GM23338 (cell line): ENCODE measurements around the gene DLGAP3. TPM values are rescaled to one million over a fixed set of nuclear protein-coding genes. Genes with fewer than 3 reads are reported as not detected.

Experiments used
- ATAC-seq: fragments of 200-7000 bp; cut with Tn5 transposase; 3 replicates; pipeline ENCODE4 v1.9.1; 2020
- DNase-seq: peaks from one replicate; pipeline ENCODE4 v3.0.0-alpha.2; 2015; ENCODE audit warnings: low spot score
- H2AFZ ChIP-seq: fragments of 200-600 bp; sonication (generic); 2 replicates; pipeline ENCODE4 v1.8.0; 2016; ENCODE audit warnings: antibody characterized with exemption, mild to moderate bottlenecking, moderate library complexity
- H3F3A ChIP-seq: fragments of 200-600 bp; sonication (generic); replicated peaks from 2 replicates; pipeline ENCODE4 v1.8.0; 2017; ENCODE audit warnings: antibody characterized with exemption, mixed run types, low read depth
- H3K27ac ChIP-seq: fragments of 200-600 bp; sonication (generic); 2 replicates; pipeline ENCODE4 v1.6.1; 2016; ENCODE audit warnings: low read depth
- H3K27me3 ChIP-seq: fragments of 200-600 bp; sonication (generic); 2 replicates; pipeline ENCODE4 v1.8.0; 2016; ENCODE audit warnings: mild to moderate bottlenecking, mixed run types, moderate library complexity; ENCODE audit not compliant: insufficient read depth
- H3K36me3 ChIP-seq: fragments of 200-600 bp; sonication (generic); 2 replicates; pipeline ENCODE4 v1.8.0; 2016; ENCODE audit warnings: mild to moderate bottlenecking; ENCODE audit not compliant: insufficient read depth
- H3K4me1 ChIP-seq: fragments of 200-600 bp; sonication (generic); 2 replicates; pipeline ENCODE4 v1.8.0; 2016; ENCODE audit warnings: mild to moderate bottlenecking, moderate library complexity; ENCODE audit not compliant: insufficient read depth
- H3K4me2 ChIP-seq: fragments of 200-600 bp; sonication (generic); 2 replicates; pipeline ENCODE4 v1.7.1; 2017; ENCODE audit warnings: mixed run types
- H3K4me3 ChIP-seq: fragments of 200-600 bp; sonication (generic); 2 replicates; pipeline ENCODE4 v1.6.1; 2016; ENCODE audit warnings: mixed run types
- H3K79me2 ChIP-seq: fragments of 200-600 bp; sonication (generic); replicated peaks from 2 replicates; pipeline ENCODE4 v1.8.0; 2017; ENCODE audit warnings: mild to moderate bottlenecking; ENCODE audit not compliant: insufficient read depth
- H3K9me2 ChIP-seq: fragments of 200-600 bp; sonication (generic); 2 replicates; pipeline ENCODE4 v1.8.0; 2017; ENCODE audit not compliant: insufficient read depth
- H4K20me1 ChIP-seq: fragments of 200-600 bp; sonication (generic); replicated peaks from 2 replicates; pipeline ENCODE4 v1.8.0; 2017; ENCODE audit warnings: mild to moderate bottlenecking; ENCODE audit not compliant: insufficient read depth
- H3K27ac Mint-ChIP-seq: 2 replicates; pipeline ENCODE4 v1.8.0; 2020; ENCODE audit warnings: inconsistent platforms, mild to moderate bottlenecking, moderate library complexity, mixed read lengths
- H3K27me3 Mint-ChIP-seq: 3 replicates; pipeline ENCODE4 v1.8.0; 2022; ENCODE audit warnings: low read depth, mild to moderate bottlenecking, moderate library complexity, mixed read lengths, inconsistent platforms; ENCODE audit not compliant: insufficient read depth, poor library complexity
- H3K36me3 Mint-ChIP-seq: 3 replicates; pipeline ENCODE4 v1.8.0; 2021; ENCODE audit warnings: low read depth, mild to moderate bottlenecking, inconsistent platforms, moderate library complexity, mixed read lengths
- H3K4me1 Mint-ChIP-seq: 3 replicates; pipeline ENCODE4 v1.8.0; 2020; ENCODE audit warnings: mild to moderate bottlenecking, inconsistent platforms, mixed read lengths
- H3K4me3 Mint-ChIP-seq: 3 replicates; pipeline ENCODE4 v1.8.0; 2021; ENCODE audit warnings: moderate library complexity, mild to moderate bottlenecking, inconsistent platforms, mixed read lengths
- H3K9me3 Mint-ChIP-seq: 3 replicates; pipeline ENCODE4 v1.8.0; 2020; ENCODE audit warnings: moderate library complexity, mild to moderate bottlenecking, inconsistent platforms, mixed read lengths
- CREB1 ChIP-seq: fragments of 250-450 bp; sonication (Bioruptor Pico); IDR thresholded peaks from 2 replicates; pipeline ENCODE4 v1.5.0; 2020; ENCODE audit warnings: low read depth, mild to moderate bottlenecking, moderate library complexity
- EZH2 ChIP-seq: fragments of 200-600 bp; sonication (generic); IDR thresholded peaks from one replicate; pipeline ENCODE4 v1.8.0; 2017; ENCODE audit warnings: antibody characterized with exemption, mild to moderate bottlenecking, low read depth; ENCODE audit not compliant: unreplicated experiment
- EZH2phosphoT487 ChIP-seq: fragments of 200-600 bp; sonication (generic); IDR thresholded peaks from one replicate; pipeline ENCODE4 v1.8.1; 2018; ENCODE audit warnings: antibody characterized with exemption; ENCODE audit not compliant: unreplicated experiment
- JUNB ChIP-seq: IDR thresholded peaks from one replicate; pipeline ENCODE4 v1.6.1; 2016; ENCODE audit warnings: antibody characterized with exemption; ENCODE audit not compliant: unreplicated experiment
- NANOG ChIP-seq: IDR thresholded peaks from 2 replicates; pipeline ENCODE4 v1.6.1; 2016; ENCODE audit warnings: antibody characterized with exemption, borderline replicate concordance
- POLR2AphosphoS5 ChIP-seq: IDR thresholded peaks from 2 replicates; pipeline ENCODE4 v1.6.1; 2016; ENCODE audit warnings: antibody characterized with exemption, low read depth
- STAT1 ChIP-seq: IDR thresholded peaks from one replicate; pipeline ENCODE4 v1.6.1; 2016; ENCODE audit warnings: antibody characterized with exemption; ENCODE audit not compliant: unreplicated experiment
- ZNF114 ChIP-seq: fragments of 250-450 bp; sonication (Bioruptor Pico); IDR thresholded peaks from 2 replicates; pipeline ENCODE4 v1.5.0; 2020; ENCODE audit warnings: mild to moderate bottlenecking, moderate library complexity
- ZNF331 ChIP-seq: fragments of 250-450 bp; sonication (Bioruptor Pico); IDR thresholded peaks from 2 replicates; pipeline ENCODE4 v1.5.0; 2020; ENCODE audit warnings: low read depth, mild to moderate bottlenecking, moderate library complexity
- polyA plus RNA-seq: library from polyadenylated mRNA; unstranded; fragments of >200 nt; fragmentation: Nextera tagmentation; extraction: Ambion mirVana; gene quantifications from 2 replicates; pipeline ENCODE4 v1.2.1, GENCODE V29; 2016
- total RNA-seq: library from RNA; depleted of rRNA; stranded (reverse); fragments of >200 nt; shearing (Covaris generic); gene quantifications from 2 replicates; pipeline ENCODE4 v1.2.3, GENCODE V29; 2014
- TF ChIP-seq, protein P1 (sequence below): fragments of 250-450 bp; sonication (Bioruptor Pico); IDR thresholded peaks from 2 replicates; pipeline ENCODE4 v1.5.0; 2020; ENCODE audit warnings: mild to moderate bottlenecking, moderate library complexity
- TF ChIP-seq, protein P2 (sequence below), 2 experiments: fragments of 200-600 bp in 1 of 2; sonication (generic) in 1 of 2; conservative IDR thresholded peaks; 2 replicates each; pipeline versions ENCODE4 v1.5.1 to v1.6.1; 2016 to 2017; ENCODE audit warnings: antibody characterized with exemption in 2 of 2, low read depth in 2 of 2, mild to moderate bottlenecking in 2 of 2, moderate library complexity in 1 of 2
- TF ChIP-seq, protein P3 (sequence below): IDR thresholded peaks from one replicate; pipeline ENCODE4 v1.6.1; 2018; ENCODE audit warnings: antibody characterized with exemption; ENCODE audit not compliant: unreplicated experiment
- TF ChIP-seq, protein P4 (sequence below): IDR thresholded peaks from 2 replicates; pipeline ENCODE4 v1.6.1; 2016; ENCODE audit warnings: antibody characterized with exemption

Gene DLGAP3
- total and polyA plus RNA-seq, 2 experiments from 2014 or later, result 7.1 to 13.7 TPM

DNA sequence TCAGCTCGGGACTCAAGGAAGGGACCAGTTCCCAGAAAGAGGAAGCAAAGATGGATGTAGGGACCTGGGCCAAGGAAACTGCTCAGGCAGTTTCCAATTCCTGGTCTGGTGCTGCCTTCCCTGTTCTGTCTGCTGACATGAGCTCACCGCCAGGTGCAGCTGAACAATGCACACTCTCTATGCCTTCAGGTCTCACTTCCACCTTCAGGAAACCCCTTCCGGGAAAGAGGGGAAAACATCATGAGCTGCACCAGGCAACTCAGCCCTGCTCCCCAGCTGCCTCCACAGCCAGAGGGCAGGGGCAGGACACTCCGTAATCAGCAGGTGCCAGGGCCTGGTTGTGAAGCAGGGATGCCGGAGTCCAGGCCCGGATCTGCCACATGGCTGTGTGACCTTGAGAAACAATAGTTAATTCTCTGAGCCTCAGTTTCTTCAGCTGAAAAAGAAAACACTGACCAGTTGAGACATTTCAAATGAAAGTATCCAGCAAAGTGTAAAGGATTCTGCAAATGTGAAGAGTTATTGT is 97.7 kb downstream of the DLGAP3 start:
- no peak overlapping the region for H3K27ac Mint-ChIP-seq

More for the DNA sequence above, 97.7 kb downstream of the DLGAP3 start:
- Histone ChIP-seq H3K4me2 (no peak overlapping the region), H3K27ac (no peak overlapping the region), H3K36me3 (no peaks in the 10 kb centered on the region), H3K79me2 (no peaks in the 10 kb centered on the region), H3K4me1 (no peaks in the 10 kb centered on the region), H3K27me3 (no peaks in the 10 kb centered on the region), H3F3A (no peaks in the 10 kb centered on the region), H2AFZ (no peak overlapping the region), H4K20me1 (no peaks in the 10 kb centered on the region), H3K9me2 (no peaks in the 10 kb centered on the region), H3K4me3 (no peak overlapping the region)
- Mint-ChIP-seq H3K36me3 (no peaks in the 10 kb centered on the region), H3K9me3 (no peaks in the 10 kb centered on the region), H3K27me3 (peaks cover 3% of the 10 kb centered on the region), H3K4me1 (peaks cover 2% of the 10 kb centered on the region; the same call in 2 of the 3 replicates), H3K4me3 (no peak overlapping the region)
- ATAC-seq (no peak), DNase-seq (no peak)
- TF ChIP-seq EZH2 (no peak), EZH2phosphoT487 (no peak), NANOG (no peak), POLR2AphosphoS5 (no peak), ZNF331 (CRISPR knock-in tag) (no peak), JUNB (no peak), STAT1 (no peak), CREB1 (no peak), ZNF114 (CRISPR knock-in tag) (no peak)
- TF ChIP-seq, protein P1, sequence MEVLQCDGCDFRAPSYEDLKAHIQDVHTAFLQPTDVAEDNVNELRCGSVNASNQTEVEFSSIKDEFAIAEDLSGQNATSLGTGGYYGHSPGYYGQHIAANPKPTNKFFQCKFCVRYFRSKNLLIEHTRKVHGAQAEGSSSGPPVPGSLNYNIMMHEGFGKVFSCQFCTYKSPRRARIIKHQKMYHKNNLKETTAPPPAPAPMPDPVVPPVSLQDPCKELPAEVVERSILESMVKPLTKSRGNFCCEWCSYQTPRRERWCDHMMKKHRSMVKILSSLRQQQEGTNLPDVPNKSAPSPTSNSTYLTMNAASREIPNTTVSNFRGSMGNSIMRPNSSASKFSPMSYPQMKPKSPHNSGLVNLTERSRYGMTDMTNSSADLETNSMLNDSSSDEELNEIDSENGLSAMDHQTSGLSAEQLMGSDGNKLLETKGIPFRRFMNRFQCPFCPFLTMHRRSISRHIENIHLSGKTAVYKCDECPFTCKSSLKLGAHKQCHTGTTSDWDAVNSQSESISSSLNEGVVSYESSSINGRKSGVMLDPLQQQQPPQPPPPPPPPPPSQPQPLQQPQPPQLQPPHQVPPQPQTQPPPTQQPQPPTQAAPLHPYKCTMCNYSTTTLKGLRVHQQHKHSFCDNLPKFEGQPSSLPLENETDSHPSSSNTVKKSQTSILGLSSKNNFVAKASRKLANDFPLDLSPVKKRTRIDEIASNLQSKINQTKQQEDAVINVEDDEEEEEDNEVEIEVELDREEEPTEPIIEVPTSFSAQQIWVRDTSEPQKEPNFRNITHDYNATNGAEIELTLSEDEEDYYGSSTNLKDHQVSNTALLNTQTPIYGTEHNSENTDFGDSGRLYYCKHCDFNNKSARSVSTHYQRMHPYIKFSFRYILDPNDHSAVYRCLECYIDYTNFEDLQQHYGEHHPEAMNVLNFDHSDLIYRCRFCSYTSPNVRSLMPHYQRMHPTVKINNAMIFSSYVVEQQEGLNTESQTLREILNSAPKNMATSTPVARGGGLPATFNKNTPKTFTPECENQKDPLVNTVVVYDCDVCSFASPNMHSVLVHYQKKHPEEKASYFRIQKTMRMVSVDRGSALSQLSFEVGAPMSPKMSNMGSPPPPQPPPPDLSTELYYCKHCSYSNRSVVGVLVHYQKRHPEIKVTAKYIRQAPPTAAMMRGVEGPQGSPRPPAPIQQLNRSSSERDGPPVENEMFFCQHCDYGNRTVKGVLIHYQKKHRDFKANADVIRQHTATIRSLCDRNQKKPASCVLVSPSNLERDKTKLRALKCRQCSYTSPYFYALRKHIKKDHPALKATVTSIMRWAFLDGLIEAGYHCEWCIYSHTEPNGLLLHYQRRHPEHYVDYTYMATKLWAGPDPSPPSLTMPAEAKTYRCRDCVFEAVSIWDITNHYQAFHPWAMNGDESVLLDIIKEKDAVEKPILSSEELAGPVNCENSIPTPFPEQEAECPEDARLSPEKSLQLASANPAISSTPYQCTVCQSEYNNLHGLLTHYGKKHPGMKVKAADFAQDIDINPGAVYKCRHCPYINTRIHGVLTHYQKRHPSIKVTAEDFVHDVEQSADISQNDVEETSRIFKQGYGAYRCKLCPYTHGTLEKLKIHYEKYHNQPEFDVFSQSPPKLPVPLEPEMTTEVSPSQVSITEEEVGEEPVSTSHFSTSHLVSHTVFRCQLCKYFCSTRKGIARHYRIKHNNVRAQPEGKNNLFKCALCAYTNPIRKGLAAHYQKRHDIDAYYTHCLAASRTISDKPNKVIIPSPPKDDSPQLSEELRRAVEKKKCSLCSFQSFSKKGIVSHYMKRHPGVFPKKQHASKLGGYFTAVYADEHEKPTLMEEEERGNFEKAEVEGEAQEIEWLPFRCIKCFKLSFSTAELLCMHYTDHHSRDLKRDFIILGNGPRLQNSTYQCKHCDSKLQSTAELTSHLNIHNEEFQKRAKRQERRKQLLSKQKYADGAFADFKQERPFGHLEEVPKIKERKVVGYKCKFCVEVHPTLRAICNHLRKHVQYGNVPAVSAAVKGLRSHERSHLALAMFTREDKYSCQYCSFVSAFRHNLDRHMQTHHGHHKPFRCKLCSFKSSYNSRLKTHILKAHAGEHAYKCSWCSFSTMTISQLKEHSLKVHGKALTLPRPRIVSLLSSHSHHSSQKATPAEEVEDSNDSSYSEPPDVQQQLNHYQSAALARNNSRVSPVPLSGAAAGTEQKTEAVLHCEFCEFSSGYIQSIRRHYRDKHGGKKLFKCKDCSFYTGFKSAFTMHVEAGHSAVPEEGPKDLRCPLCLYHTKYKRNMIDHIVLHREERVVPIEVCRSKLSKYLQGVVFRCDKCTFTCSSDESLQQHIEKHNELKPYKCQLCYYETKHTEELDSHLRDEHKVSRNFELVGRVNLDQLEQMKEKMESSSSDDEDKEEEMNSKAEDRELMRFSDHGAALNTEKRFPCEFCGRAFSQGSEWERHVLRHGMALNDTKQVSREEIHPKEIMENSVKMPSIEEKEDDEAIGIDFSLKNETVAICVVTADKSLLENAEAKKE (CRISPR knock-in tag), result no peak
- TF ChIP-seq, protein P2, sequence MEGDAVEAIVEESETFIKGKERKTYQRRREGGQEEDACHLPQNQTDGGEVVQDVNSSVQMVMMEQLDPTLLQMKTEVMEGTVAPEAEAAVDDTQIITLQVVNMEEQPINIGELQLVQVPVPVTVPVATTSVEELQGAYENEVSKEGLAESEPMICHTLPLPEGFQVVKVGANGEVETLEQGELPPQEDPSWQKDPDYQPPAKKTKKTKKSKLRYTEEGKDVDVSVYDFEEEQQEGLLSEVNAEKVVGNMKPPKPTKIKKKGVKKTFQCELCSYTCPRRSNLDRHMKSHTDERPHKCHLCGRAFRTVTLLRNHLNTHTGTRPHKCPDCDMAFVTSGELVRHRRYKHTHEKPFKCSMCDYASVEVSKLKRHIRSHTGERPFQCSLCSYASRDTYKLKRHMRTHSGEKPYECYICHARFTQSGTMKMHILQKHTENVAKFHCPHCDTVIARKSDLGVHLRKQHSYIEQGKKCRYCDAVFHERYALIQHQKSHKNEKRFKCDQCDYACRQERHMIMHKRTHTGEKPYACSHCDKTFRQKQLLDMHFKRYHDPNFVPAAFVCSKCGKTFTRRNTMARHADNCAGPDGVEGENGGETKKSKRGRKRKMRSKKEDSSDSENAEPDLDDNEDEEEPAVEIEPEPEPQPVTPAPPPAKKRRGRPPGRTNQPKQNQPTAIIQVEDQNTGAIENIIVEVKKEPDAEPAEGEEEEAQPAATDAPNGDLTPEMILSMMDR (conservative IDR thresholded peaks at IDR 0.05; ENCODE audit: low read depth in 2 of 2), result no peak
- TF ChIP-seq, protein P3, sequence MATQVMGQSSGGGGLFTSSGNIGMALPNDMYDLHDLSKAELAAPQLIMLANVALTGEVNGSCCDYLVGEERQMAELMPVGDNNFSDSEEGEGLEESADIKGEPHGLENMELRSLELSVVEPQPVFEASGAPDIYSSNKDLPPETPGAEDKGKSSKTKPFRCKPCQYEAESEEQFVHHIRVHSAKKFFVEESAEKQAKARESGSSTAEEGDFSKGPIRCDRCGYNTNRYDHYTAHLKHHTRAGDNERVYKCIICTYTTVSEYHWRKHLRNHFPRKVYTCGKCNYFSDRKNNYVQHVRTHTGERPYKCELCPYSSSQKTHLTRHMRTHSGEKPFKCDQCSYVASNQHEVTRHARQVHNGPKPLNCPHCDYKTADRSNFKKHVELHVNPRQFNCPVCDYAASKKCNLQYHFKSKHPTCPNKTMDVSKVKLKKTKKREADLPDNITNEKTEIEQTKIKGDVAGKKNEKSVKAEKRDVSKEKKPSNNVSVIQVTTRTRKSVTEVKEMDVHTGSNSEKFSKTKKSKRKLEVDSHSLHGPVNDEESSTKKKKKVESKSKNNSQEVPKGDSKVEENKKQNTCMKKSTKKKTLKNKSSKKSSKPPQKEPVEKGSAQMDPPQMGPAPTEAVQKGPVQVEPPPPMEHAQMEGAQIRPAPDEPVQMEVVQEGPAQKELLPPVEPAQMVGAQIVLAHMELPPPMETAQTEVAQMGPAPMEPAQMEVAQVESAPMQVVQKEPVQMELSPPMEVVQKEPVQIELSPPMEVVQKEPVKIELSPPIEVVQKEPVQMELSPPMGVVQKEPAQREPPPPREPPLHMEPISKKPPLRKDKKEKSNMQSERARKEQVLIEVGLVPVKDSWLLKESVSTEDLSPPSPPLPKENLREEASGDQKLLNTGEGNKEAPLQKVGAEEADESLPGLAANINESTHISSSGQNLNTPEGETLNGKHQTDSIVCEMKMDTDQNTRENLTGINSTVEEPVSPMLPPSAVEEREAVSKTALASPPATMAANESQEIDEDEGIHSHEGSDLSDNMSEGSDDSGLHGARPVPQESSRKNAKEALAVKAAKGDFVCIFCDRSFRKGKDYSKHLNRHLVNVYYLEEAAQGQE, result no peak
- TF ChIP-seq, protein P4, sequence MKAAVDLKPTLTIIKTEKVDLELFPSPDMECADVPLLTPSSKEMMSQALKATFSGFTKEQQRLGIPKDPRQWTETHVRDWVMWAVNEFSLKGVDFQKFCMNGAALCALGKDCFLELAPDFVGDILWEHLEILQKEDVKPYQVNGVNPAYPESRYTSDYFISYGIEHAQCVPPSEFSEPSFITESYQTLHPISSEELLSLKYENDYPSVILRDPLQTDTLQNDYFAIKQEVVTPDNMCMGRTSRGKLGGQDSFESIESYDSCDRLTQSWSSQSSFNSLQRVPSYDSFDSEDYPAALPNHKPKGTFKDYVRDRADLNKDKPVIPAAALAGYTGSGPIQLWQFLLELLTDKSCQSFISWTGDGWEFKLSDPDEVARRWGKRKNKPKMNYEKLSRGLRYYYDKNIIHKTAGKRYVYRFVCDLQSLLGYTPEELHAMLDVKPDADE, result no peak
